Measurements from ENCODE around the gene ZNF644.

Gene ZNF644

DNA sequence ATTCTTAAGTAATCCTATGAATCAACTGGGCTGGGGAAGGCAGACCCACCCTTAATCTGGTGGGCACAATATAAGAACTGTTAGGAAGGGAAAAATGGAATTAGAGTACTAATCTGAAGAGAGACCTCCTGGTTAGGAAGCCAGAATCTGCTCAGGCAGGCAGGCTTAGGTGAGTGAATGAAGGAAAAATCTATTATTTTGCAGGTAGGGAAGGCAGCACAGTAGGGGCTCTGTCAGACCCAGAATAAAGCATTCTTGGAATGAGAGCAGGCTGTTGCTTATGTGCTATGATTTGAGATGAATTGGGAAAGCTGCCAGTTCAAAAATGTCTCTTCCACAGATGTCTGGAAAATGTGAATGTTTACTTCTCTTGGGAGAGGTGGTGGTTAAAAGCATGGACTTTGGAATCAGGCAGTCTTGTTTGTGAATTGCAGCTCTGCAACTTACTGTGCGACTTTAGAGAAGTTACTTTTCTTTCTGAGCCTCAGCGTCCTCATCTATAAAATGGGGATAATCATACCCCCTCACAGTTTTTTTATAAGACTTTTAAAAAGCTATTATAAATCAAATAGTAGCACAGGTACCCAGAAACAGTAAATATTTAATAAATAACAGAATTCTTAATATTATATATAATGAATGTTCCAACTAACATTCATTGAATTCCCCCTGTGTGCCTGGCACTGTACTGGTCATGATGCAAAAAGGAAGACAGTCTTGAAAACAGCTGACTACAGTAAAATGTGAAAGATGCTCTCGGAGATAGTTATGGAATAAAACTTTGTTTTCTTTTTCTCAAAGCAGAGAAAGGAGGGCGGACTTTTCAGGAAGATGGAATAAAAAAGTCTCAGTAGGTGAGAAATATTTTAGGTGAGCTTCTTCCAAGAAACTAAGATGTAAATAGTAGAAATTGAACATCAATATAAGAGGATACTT is 15.3 kb upstream of the ZNF644 start:
- no peak for DNase-seq (ENCODE audit: low spot score)
- in situ Hi-C loops (cut with MboI; ENCODE audit: low pct_unique_long_range_greater_than_20kb, low sequenced_read_pairs, unreplicated experiment): no loop called here

DNA sequence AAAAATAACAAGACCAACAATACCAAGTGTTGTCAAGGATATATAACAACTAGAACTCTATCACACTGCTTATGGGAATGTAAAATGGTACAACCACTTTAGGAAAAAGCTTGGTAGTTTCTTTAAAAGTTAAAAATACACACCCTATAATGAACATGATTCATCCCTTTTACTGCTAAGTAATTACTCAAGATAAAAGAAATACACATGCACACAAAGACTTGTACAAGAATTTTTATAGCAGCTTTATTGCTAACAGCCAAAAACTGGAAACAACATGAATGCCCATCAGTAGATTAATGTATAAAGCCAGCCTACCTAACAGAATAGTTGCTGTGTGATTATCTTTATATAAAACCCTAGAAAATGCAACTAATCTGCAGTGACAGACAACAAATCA is 10.5 kb upstream of the ZNF644 start:
- in situ Hi-C loops (cut with MboI; ENCODE audit: low pct_unique_long_range_greater_than_20kb, low sequenced_read_pairs, unreplicated experiment): no loop called here
- no peak for DNase-seq (ENCODE audit: low spot score)
- TF ChIP-seq CTCF (IDR thresholded peaks at IDR 0.05; ENCODE audit: extremely low read depth, insufficient read depth, missing control alignments): no peak

More for the DNA sequence above, 15.3 kb upstream of the ZNF644 start:
- TF ChIP-seq CTCF (IDR thresholded peaks at IDR 0.05; ENCODE audit: extremely low read depth, insufficient read depth, missing control alignments): no peak

DNA sequence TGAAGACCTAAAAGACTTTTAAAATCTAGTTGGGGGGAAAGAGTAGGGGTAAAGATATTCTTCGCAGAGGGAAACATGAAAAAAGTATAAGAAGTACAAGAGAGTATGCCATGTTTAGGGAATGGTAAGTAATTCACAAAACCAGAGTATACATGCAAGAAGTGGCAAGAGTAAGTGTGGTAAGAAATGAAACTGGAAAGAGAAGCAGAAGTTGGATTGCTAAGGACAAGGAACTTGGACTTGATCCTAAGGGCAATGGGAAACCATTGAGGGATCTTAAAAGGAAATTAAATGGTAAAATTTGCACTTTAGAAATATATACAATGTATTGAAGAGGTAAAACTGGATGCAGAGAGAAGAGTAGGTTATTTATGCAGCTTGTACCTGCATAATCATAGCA is 9.2 kb upstream of the ZNF644 start:
- TF ChIP-seq CTCF (IDR thresholded peaks at IDR 0.05; ENCODE audit: extremely low read depth, insufficient read depth, missing control alignments): no peak
- DNase-seq (ENCODE audit: low spot score): no peak
- in situ Hi-C loops (cut with MboI; ENCODE audit: low pct_unique_long_range_greater_than_20kb, low sequenced_read_pairs, unreplicated experiment): no loop called here

DNA sequence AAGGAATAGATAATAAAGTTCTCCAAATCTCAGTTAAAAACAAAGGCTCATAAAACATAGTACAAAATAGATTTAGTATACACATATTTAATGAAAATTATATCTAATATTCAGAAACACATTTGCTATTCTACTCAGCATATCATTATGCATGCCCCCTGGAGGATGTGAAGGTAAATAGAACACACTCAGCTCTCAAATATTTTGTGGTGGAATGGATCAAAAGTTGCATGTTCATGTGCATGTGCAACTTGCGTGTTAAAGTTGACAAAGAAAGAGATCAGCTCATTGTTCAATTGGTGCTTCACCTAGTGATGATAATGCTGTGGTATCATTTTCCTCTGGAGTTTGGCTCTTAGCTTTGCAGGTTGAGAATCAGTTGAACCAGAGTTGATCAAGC is 4.9 kb upstream of the ZNF644 start:
- no peak for TF ChIP-seq CTCF (IDR thresholded peaks at IDR 0.05; ENCODE audit: extremely low read depth, insufficient read depth, missing control alignments)
- no peak for DNase-seq (ENCODE audit: low spot score)
- in situ Hi-C loops (cut with MboI; ENCODE audit: low pct_unique_long_range_greater_than_20kb, low sequenced_read_pairs, unreplicated experiment): no loop called here

DNA sequence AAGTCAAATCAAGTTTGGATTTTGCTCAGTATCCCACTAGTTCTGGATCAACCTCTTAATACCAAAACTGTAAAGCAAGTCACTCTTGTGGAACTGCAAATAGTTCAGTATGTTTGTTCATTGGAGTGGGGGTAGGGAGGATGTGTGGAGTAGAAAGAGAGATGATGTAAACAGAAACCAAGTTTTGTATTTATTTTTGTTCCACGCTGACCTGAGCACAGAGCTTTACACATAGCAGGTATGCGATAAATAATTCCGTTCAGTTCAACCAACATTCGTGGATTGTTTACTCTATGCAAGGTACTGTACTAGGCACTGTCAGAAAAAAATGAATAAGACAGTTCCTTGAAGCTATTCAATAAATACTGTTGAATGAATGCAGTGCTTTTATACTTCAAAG is 4.5 kb upstream of the ZNF644 start:
- in situ Hi-C loops (cut with MboI; ENCODE audit: low pct_unique_long_range_greater_than_20kb, low sequenced_read_pairs, unreplicated experiment): no loop called here
- peak; percentile 35 for DNase-seq (ENCODE audit: low spot score)
- TF ChIP-seq CTCF (IDR thresholded peaks at IDR 0.05; ENCODE audit: extremely low read depth, insufficient read depth, missing control alignments): no peak

DNA sequence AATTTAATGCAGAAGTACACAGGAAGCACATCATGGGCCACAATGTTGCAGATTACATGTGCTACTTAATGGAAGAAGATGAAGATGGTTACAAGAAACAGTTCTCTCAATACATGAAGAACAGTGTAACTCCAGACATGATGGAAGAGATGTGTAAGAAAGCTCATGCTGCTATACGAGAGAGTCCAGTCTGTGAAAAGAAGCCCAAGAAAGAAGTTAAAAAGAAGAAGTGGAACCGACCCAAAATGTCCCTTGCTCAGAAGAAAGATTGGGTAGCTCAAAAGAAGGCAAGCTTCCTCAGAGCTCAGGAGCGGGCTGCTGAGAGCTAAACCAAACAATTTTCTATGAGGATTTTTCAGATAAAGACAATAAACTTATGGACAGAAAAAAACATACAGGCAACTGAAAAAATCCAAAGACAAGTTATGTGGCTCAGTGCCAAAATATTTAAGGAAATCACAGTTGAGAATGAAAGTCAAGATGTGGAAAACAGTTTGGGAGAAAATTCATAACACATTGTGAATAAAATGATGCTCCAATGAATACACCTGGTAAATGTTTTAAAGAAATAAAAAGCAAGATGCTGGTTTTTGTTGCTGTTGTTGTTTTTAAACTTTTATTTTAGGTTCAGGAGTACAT is 2.8 kb upstream of the ZNF644 start:
- no peak for DNase-seq (ENCODE audit: low spot score)
- no peak for TF ChIP-seq CTCF (IDR thresholded peaks at IDR 0.05; ENCODE audit: extremely low read depth, insufficient read depth, missing control alignments)
- in situ Hi-C loops (cut with MboI; ENCODE audit: low pct_unique_long_range_greater_than_20kb, low sequenced_read_pairs, unreplicated experiment): no loop called here
